RWPE1 (cell line): ENCODE results near the gene ZNF865.
A peak's percentile ranks its signal among the peaks of the same experiment; 100 is the strongest.

Experiments used
- CTCF ChIA-PET: fragments of 350-600 bp; sonication (Branson Sonifier 250); formaldehyde crosslinking; extraction: SDS; loops from one replicate; lab custom pipeline; 2021; lab: Yijun Ruan, JAX
- POLR2A ChIA-PET: fragments of 400-600 bp; formaldehyde crosslinking; extraction: SDS; loops from one replicate; lab custom pipeline; 2020; ENCODE audit warnings: antibody characterized with exemption; ENCODE audit not compliant: low non-redundant PET; lab: Yijun Ruan, JAX
- DNase-seq: peaks from one replicate; pipeline ENCODE4 v3.0.0; 2012; ENCODE audit warnings: low spot score
- H3K27ac ChIP-seq: fragments of 450-650 bp; 2 replicates; pipeline ENCODE4 v1.5.1; 2017
- TF ChIP-seq, protein P1 (sequence below): fragments of 450-650 bp; conservative IDR thresholded peaks from 2 replicates; pipeline ENCODE4 v1.5.1; 2017; ENCODE audit warnings: low read depth, mild to moderate bottlenecking

Gene ZNF865

DNA sequence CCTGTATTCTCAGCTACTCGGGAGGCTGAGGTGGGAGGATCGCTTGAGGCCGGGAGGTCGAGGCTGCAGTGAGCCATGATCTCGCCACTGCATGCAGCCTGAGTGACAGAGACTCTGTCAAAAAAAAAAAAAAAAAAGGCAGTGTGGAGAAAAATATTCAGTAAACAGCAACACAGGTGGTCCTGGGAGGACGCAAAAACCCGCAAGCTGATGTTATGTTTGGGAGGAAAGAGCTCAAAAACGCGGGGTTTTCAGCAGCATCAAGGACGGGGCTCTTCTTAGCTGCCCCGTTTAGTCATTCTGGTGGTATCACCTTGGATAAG is 19.5 kb downstream of the ZNF865 start:
- TF ChIP-seq, protein P1, sequence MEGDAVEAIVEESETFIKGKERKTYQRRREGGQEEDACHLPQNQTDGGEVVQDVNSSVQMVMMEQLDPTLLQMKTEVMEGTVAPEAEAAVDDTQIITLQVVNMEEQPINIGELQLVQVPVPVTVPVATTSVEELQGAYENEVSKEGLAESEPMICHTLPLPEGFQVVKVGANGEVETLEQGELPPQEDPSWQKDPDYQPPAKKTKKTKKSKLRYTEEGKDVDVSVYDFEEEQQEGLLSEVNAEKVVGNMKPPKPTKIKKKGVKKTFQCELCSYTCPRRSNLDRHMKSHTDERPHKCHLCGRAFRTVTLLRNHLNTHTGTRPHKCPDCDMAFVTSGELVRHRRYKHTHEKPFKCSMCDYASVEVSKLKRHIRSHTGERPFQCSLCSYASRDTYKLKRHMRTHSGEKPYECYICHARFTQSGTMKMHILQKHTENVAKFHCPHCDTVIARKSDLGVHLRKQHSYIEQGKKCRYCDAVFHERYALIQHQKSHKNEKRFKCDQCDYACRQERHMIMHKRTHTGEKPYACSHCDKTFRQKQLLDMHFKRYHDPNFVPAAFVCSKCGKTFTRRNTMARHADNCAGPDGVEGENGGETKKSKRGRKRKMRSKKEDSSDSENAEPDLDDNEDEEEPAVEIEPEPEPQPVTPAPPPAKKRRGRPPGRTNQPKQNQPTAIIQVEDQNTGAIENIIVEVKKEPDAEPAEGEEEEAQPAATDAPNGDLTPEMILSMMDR = no peak
- CTCF ChIA-PET = interaction anchor here (0.6 to 1.2 kb wide), 2 partner anchors 14 to 29 kb away, joined by 4 to 5 read pairs; no protein-coding TSS in a partner anchor
- POLR2A ChIA-PET = interaction anchor here (0.6 to 1.0 kb wide), 7 partner anchors 11 to 149 kb away, joined by 3 to 7 read pairs (median 3); partner anchors contain the start of genes ZNF628 and ZNF865
- H3K27ac ChIP-seq = peak overlapping the region; percentile 87
- no peak for DNase-seq

DNA sequence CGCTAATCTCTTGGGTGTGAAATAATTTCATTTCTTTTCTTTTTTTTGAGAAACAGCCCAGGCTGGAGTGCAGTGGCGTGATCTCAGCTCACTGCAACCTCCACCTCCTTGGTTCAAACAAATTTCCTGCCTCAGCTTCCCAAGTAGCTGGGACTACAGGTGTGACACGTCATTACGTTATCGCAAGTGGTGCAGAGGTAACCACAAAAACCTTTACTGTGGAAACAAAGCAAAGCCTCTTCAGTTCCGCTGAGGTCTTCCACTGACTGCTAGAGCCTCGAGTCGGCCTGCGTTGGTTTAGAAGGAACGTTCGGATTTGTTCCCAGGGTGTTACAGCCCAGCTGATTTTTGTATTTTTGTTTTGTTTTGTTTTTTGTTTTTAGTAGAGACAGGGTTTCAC is 20.9 kb downstream of the ZNF865 start:
- no peak overlapping the region for H3K27ac ChIP-seq
- ChIA-PET POLR2A (no interaction called here), CTCF (interaction anchor here (1.7 kb wide), 1 partner anchor 20 kb away, joined by 5 read pairs; no protein-coding TSS in a partner anchor)
- TF ChIP-seq, protein P1 = no peak
- no peak for DNase-seq

DNA sequence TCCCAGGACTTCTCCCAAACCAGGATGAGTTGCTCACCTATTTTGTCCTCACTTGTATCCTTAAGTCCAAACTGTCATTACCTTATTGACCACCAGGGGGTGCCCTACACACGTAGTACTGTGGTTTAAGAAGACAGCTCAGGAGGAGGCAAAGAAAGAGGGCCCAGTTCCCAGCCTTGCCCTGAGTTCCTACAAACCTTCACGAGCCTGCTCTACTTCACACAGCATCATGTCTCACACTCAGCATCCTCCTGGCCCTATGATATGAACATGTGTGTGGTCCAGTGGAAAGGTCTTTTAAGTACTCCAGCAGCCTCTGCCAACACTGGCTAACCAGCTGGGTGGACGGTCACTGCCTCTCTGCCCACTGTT is 27.0 kb downstream of the ZNF865 start:
- H3K27ac ChIP-seq = peak overlapping the region; percentile 22
- ChIA-PET POLR2A (no interaction called here), CTCF (interaction anchor here (0.6 to 3.1 kb wide), 11 partner anchors 12 to 682 kb away, joined by 3 to 20 read pairs (median 4); partner anchors contain the start of gene ZSCAN5A)
- TF ChIP-seq, protein P1 = peak; percentile 74
- DNase-seq = no peak

DNA sequence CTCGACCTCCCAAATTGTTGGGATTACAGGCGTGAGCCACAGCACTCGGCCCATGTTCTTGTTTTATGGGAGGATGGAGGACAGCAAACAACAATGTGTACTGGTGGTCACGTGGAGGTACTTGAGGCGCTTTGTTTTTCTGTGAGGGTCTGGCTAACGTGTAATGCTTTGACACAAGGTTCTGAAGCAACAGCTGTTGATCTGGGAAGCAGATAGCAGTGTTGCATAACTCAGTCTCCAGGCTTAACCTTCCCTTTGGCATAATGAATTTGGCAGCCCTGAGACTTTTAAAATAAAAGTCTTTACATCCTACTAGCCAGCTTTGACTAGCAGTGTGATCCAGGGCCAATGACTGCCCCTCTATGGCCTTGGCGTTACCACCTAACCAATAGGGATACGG is 28.4 kb downstream of the ZNF865 start:
- DNase-seq = no peak
- CTCF ChIA-PET = interaction anchor here (0.7 to 3.1 kb wide), 2 partner anchors 119 to 160 kb away, joined by 3 to 20 read pairs; no protein-coding TSS in a partner anchor
- TF ChIP-seq, protein P1 = no peak
- POLR2A ChIA-PET = no interaction called here
- H3K27ac ChIP-seq = no peak overlapping the region

DNA sequence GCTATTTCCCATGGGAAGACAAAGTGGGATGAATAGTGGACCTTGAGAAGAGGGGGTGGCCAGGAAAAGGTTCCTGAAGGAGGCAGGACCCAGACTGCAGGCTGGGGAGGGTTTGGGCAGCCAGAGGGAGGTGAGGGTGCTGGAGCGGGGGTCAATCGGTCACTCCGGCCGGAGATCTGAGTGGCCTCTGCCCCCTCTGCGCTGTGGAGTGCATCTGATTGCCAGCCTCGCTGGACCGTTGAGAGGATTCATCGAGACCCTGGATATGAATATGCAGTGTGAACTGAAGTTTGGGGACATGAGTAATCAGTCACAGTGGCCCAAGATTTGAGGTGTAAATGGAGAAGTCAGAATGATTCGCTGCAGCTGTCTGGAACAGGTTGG is 29.9 kb downstream of the ZNF865 start:
- no peak for DNase-seq
- TF ChIP-seq, protein P1 = no peak
- POLR2A ChIA-PET = interaction anchor here (0.7 kb wide), 1 partner anchor 40 kb away, joined by 3 read pairs; no protein-coding TSS in a partner anchor
- H3K27ac ChIP-seq = peak overlapping the region; percentile 80
- CTCF ChIA-PET = interaction anchor here (0.8 kb wide), 1 partner anchor 29 kb away, joined by 5 read pairs; no protein-coding TSS in a partner anchor

GRCh38 chr19:55635856-55636440 is 30.5 kb downstream of the ZNF865 start:
- TF ChIP-seq, protein P1 = no peak
- H3K27ac ChIP-seq = peak overlapping the region; percentile 80
- no peak for DNase-seq
- ChIA-PET POLR2A (interaction anchor here (0.6 kb wide), 1 partner anchor 11 kb away, joined by 7 read pairs; no protein-coding TSS in a partner anchor), CTCF (interaction anchor here (1.0 to 1.7 kb wide), 2 partner anchors 84 to 168 kb away, joined by 3 to 9 read pairs; no protein-coding TSS in a partner anchor)
